ENCODE measurements around the gene MUC5B.

DNA sequence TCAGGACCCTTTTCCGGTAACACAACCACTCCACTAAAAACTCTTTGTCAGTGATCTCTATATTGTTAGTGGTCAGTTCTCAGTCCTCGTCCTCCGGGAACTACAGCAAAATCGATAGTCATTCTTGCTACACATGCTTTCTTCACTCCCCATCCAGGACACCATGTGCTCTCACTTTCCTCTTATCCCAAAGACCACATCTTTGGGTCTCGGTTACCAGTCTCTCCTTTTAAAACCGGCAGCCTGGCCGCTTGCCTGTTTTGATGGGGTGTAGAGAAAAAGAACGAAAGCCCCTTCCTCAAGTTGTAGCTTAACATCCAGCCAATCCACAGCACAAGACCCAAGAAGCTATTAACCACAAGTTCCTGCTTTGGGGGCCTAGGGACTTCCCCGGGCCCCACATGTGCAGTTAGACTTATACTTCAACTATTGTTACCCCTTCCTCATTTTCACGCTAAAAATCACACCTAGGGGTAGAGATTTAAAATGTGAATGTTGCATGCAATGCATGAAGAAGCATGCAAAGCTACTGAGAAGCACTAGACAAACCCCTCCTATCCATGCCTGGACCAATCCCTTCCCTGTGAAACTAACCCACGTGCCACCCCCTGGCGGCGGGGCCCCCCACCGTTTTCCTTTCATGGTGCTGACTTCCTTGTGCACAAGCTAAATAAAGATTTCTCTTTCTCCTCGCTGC is 88.1 kb downstream of the MUC5B start:
- TF ChIP-seq, protein P1, sequence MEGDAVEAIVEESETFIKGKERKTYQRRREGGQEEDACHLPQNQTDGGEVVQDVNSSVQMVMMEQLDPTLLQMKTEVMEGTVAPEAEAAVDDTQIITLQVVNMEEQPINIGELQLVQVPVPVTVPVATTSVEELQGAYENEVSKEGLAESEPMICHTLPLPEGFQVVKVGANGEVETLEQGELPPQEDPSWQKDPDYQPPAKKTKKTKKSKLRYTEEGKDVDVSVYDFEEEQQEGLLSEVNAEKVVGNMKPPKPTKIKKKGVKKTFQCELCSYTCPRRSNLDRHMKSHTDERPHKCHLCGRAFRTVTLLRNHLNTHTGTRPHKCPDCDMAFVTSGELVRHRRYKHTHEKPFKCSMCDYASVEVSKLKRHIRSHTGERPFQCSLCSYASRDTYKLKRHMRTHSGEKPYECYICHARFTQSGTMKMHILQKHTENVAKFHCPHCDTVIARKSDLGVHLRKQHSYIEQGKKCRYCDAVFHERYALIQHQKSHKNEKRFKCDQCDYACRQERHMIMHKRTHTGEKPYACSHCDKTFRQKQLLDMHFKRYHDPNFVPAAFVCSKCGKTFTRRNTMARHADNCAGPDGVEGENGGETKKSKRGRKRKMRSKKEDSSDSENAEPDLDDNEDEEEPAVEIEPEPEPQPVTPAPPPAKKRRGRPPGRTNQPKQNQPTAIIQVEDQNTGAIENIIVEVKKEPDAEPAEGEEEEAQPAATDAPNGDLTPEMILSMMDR (IDR thresholded peaks at IDR 0.05) = no peak
- TF ChIP-seq POLR2A (IDR thresholded peaks at IDR 0.05) = no peak
